SU-DHL-6 (cell line): ENCODE data around the gene WASF1.

Experiments used
- H2AFZ ChIP-seq: fragments of 200-600 bp; sonication (generic); 2 replicates; pipeline ENCODE4 v1.6.1; 2014; ENCODE audit warnings: low read depth, mild to moderate bottlenecking, moderate library complexity, mixed read lengths, antibody characterized with exemption, low read length; ENCODE audit not compliant: severe bottlenecking
- H3F3A ChIP-seq: fragments of 200-600 bp; shearing (Covaris generic); 2 replicates; pipeline ENCODE4 v1.6.0; 2016; ENCODE audit warnings: antibody characterized with exemption, mild to moderate bottlenecking; ENCODE audit not compliant: insufficient read depth
- H3K27ac ChIP-seq: fragments of 200-600 bp; sonication (generic); 2 replicates; pipeline ENCODE4 v1.5.1; 2016; ENCODE audit warnings: low read depth, mild to moderate bottlenecking, low read length, moderate library complexity, mixed read lengths
- H3K27me3 ChIP-seq: fragments of 200-600 bp; sonication (generic), shearing (Covaris generic); 2 replicates; pipeline ENCODE4 v1.6.0; 2014; ENCODE audit warnings: mild to moderate bottlenecking, low read length
- H3K36me3 ChIP-seq: fragments of 200-600 bp; sonication (generic); 2 replicates; pipeline ENCODE4 v1.6.1; 2014; ENCODE audit warnings: mild to moderate bottlenecking, low read length, mixed read lengths
- H3K4me2 ChIP-seq: fragments of 300-600, 200-600 bp; shearing (Covaris generic), sonication (generic); 2 replicates; pipeline ENCODE4 v1.6.0; 2014; ENCODE audit warnings: low read length, low read depth, mild to moderate bottlenecking; ENCODE audit not compliant: poor library complexity, severe bottlenecking
- H3K4me3 ChIP-seq: fragments of 200-600 bp; sonication (generic); 2 replicates; pipeline ENCODE4 v1.5.1; 2014; ENCODE audit warnings: antibody characterized with exemption, low read length, mild to moderate bottlenecking, mixed read lengths; ENCODE audit not compliant: insufficient read depth, poor library complexity, severe bottlenecking
- H3K79me2 ChIP-seq: fragments of 200-600 bp; sonication (generic); 2 replicates; pipeline ENCODE4 v1.6.1; 2014; ENCODE audit warnings: mild to moderate bottlenecking, low read length, moderate library complexity; ENCODE audit not compliant: insufficient read depth
- H3K9ac ChIP-seq: fragments of 200-600 bp; sonication (generic); 2 replicates; pipeline ENCODE4 v1.7.0; 2014; ENCODE audit warnings: mild to moderate bottlenecking, low read length
- H3K9me2 ChIP-seq: fragments of 200-600 bp; sonication (generic); replicated peaks from 2 replicates; pipeline ENCODE4 v1.6.1; 2014; ENCODE audit warnings: low read length; ENCODE audit not compliant: insufficient read depth
- H3K9me3 ChIP-seq: fragments of 200-600 bp; sonication (generic); 2 replicates; pipeline ENCODE4 v1.6.1; 2014; ENCODE audit warnings: low read length, mixed read lengths; ENCODE audit not compliant: insufficient read depth
- H4K20me1 ChIP-seq: fragments of 200-600 bp; sonication (generic); 2 replicates; pipeline ENCODE4 v1.6.1; 2014; ENCODE audit warnings: low read depth, mild to moderate bottlenecking, antibody characterized with exemption, low read length, moderate library complexity, mixed read lengths
- EZH2phosphoT487 ChIP-seq: fragments of 200-600 bp; sonication (generic), shearing (Covaris generic); conservative IDR thresholded peaks from 2 replicates; pipeline ENCODE4 v1.6.1; 2018; ENCODE audit warnings: mild to moderate bottlenecking, antibody characterized with exemption, low read length, moderate library complexity, mixed read lengths
- TF ChIP-seq, protein P1 (sequence below): fragments of 200-600 bp; sonication (generic); IDR thresholded peaks from one replicate; pipeline ENCODE4 v1.5.1; 2017; ENCODE audit warnings: antibody characterized with exemption, mild to moderate bottlenecking, low read length, moderate library complexity; ENCODE audit not compliant: insufficient read depth, poor library complexity, severe bottlenecking

WASF1 gene

DNA sequence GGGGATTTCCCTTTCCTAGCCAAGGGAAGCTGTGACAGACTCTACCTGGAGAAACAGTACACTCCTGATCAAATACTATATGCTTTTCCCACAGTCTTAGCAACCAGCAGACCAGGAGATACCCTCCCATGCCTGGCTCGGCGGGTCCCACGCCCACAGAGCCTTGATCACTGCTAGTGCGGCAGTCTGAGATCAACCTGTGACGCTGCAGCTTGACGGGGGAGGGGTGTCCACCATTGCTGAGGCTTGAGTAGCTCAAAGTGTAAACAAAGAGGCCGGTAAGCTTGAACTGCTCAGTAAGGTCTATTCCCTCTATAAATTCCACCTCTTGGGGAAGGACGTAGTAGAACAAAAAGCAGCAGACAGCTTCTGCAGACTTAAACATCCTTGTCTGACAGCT, 63.2 kb downstream of the WASF1 start:
- H4K20me1 ChIP-seq, result no peaks in the 10 kb centered on the region
- no peaks in the 10 kb centered on the region for H3K36me3 ChIP-seq

DNA sequence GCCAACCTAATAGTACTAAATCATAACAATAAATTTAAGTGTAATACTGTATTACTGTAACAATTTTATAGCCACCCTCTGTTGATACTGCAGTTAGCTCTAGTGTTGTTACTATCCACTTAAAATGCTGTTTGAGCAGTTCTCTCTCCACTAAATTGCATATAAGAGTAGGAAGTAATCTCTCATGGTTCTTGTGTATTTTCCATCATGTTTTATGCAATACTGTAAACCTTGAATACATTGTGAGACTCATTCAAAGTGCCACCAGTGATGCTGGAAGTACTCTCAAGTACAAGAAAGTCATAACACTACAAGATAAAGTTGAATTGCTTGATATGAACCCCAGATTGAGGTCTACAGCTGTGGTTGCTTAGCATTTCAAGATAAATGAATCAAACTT, 65.5 kb downstream of the WASF1 start:
- no peak overlapping the region for H3K9ac ChIP-seq
- TF ChIP-seq, protein P1, sequence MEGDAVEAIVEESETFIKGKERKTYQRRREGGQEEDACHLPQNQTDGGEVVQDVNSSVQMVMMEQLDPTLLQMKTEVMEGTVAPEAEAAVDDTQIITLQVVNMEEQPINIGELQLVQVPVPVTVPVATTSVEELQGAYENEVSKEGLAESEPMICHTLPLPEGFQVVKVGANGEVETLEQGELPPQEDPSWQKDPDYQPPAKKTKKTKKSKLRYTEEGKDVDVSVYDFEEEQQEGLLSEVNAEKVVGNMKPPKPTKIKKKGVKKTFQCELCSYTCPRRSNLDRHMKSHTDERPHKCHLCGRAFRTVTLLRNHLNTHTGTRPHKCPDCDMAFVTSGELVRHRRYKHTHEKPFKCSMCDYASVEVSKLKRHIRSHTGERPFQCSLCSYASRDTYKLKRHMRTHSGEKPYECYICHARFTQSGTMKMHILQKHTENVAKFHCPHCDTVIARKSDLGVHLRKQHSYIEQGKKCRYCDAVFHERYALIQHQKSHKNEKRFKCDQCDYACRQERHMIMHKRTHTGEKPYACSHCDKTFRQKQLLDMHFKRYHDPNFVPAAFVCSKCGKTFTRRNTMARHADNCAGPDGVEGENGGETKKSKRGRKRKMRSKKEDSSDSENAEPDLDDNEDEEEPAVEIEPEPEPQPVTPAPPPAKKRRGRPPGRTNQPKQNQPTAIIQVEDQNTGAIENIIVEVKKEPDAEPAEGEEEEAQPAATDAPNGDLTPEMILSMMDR, result no peak
- no peak for TF ChIP-seq EZH2phosphoT487
- H3K9me3 ChIP-seq, result no peaks in the 10 kb centered on the region
- H4K20me1 ChIP-seq, result no peaks in the 10 kb centered on the region
- H3K4me2 ChIP-seq, result no peak overlapping the region
- no peak overlapping the region for H3K4me3 ChIP-seq
- no peak overlapping the region for H2AFZ ChIP-seq
- no peaks in the 10 kb centered on the region for H3K27me3 ChIP-seq
- no peaks in the 10 kb centered on the region for H3K9me2 ChIP-seq
- no peaks in the 10 kb centered on the region for H3K79me2 ChIP-seq
- no peaks in the 10 kb centered on the region for H3K36me3 ChIP-seq
- no peak overlapping the region for H3K27ac ChIP-seq
- no peaks in the 10 kb centered on the region for H3F3A ChIP-seq

More for the DNA sequence above, 63.2 kb downstream of the WASF1 start:
- no peak overlapping the region for H3K9ac ChIP-seq
- H3K4me2 ChIP-seq, result no peak overlapping the region
- H2AFZ ChIP-seq, result no peak overlapping the region
- H3F3A ChIP-seq, result no peaks in the 10 kb centered on the region
- no peaks in the 10 kb centered on the region for H3K9me3 ChIP-seq
- H3K27ac ChIP-seq, result no peak overlapping the region
- H3K27me3 ChIP-seq, result no peaks in the 10 kb centered on the region
- H3K9me2 ChIP-seq, result no peaks in the 10 kb centered on the region
- H3K4me3 ChIP-seq, result no peak overlapping the region
- no peaks in the 10 kb centered on the region for H3K79me2 ChIP-seq
- TF ChIP-seq, protein P1, result no peak
- no peak for TF ChIP-seq EZH2phosphoT487

DNA sequence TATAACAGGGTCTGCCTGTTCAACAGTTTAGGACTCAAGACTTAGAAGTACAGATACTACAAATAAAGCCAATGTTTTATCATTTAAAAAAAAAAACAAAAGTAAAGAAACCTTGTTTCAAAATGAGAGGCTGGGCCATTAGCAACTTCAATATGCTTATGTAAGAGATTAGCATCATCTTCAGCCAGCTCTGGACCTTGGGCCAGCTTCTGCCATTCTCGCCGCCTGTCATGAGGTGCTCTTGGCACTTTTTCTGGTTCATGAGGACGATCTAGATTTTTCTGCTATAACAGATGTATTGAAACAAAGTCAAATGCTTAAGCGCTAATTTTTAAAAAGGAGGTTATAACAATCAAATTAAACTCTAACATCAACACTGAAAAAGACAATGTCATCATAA, 74.2 kb downstream of the WASF1 start:
- Histone ChIP-seq H3K27me3 (no peaks in the 10 kb centered on the region), H3F3A (no peaks in the 10 kb centered on the region), H4K20me1 (no peaks in the 10 kb centered on the region), H3K36me3 (no peaks in the 10 kb centered on the region), H3K4me3 (no peak overlapping the region), H3K9me3 (no peaks in the 10 kb centered on the region), H3K9ac (no peak overlapping the region), H3K27ac (no peak overlapping the region), H3K79me2 (no peaks in the 10 kb centered on the region), H3K9me2 (no peaks in the 10 kb centered on the region), H2AFZ (no peak overlapping the region), H3K4me2 (no peak overlapping the region)
- TF ChIP-seq EZH2phosphoT487, result no peak
- TF ChIP-seq, protein P1, result no peak

DNA sequence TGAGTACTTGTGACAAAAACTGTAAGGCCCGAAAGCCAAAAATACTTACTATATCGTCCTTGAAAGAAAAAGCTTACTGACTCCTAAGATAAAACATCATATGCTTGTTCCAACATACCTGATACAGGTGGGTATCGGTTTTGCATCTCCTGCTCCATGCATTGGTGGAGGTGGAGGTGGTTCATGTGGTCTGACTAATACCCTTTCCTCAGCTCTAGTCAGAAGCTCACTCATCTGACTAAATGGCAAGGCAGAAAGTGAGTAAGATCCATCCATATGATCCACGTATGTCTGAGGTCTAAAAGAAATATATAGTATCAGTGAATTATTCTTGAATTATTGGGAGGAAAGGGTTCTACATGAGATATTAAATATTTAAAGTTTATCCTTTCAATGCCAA, 76.2 kb downstream of the WASF1 start:
- no peaks in the 10 kb centered on the region for H4K20me1 ChIP-seq
- no peak overlapping the region for H3K4me3 ChIP-seq
- no peak overlapping the region for H2AFZ ChIP-seq
- no peak overlapping the region for H3K27ac ChIP-seq
- no peak overlapping the region for H3K4me2 ChIP-seq
- no peaks in the 10 kb centered on the region for H3K9me3 ChIP-seq
- H3K79me2 ChIP-seq, result no peaks in the 10 kb centered on the region
- H3K9me2 ChIP-seq, result no peaks in the 10 kb centered on the region
- no peaks in the 10 kb centered on the region for H3K36me3 ChIP-seq
- no peaks in the 10 kb centered on the region for H3F3A ChIP-seq
- TF ChIP-seq EZH2phosphoT487, result no peak
- TF ChIP-seq, protein P1, result no peak
- no peaks in the 10 kb centered on the region for H3K27me3 ChIP-seq
- no peak overlapping the region for H3K9ac ChIP-seq
